KG1 (cell line): ENCODE measurements around the gene MT1A.

Experiments
- DNase-seq: peaks from one replicate; lab custom pipeline; 2025; lab: John Stamatoyannopoulos, UW

MT1A gene

GRCh38 chr16:56637814-56638750 lies at the start of gene MT1A:
Gene MT1A, plus strand, starts transcription at chr16:56638666. Its CDS starts 73 bp downstream, at chr16:56638739.
- DNase-seq: no peak

GRCh38 chr16:56588781-56589140 lies 49.7 kb upstream of the MT1A start:
- DNase-seq: no peak

GRCh38 chr16:56589141-56590039 lies 49.1 kb upstream of the MT1A start, which contains the start of gene MT3:
Gene MT3, plus strand, starts transcription at chr16:56589528. Its CDS starts 63 bp downstream, at chr16:56589591.
- DNase-seq: no peak

- no peak for DNase-seq
These were observed 46.9 kb upstream of the MT1A start for GRCh38 chr16:56591377-56592060.

- no peak for DNase-seq
These were observed 44.7 kb upstream of the MT1A start for GRCh38 chr16:56593573-56594291.

GRCh38 chr16:56594292-56594619 lies 44.2 kb upstream of the MT1A start:
- DNase-seq: no peak

- no peak for DNase-seq
These were observed 38.0 kb upstream of the MT1A start for GRCh38 chr16:56600398-56600999.

- no peak for DNase-seq
These were observed 37.1 kb upstream of the MT1A start for GRCh38 chr16:56601325-56601724.

- DNase-seq: no peak
These were observed 34.9 kb upstream of the MT1A start for GRCh38 chr16:56603589-56603988.

- no peak for DNase-seq
These were observed 33.5 kb upstream of the MT1A start for GRCh38 chr16:56604966-56605365.

- DNase-seq: no peak
These were observed 33.0 kb upstream of the MT1A start for GRCh38 chr16:56605475-56605874.

- no peak for DNase-seq
These were observed 32.4 kb upstream of the MT1A start for GRCh38 chr16:56606071-56606475.

- DNase-seq: no peak
These were observed 31.9 kb upstream of the MT1A start for GRCh38 chr16:56606476-56607108.

GRCh38 chr16:56607109-56607618 lies 31.3 kb upstream of the MT1A start:
- DNase-seq: no peak

- no peak for DNase-seq
These were observed 30.8 kb upstream of the MT1A start for GRCh38 chr16:56607675-56608042.

GRCh38 chr16:56608043-56608875 lies 30.2 kb upstream of the MT1A start, which contains the start of gene MT2A:
Gene MT2A, plus strand, starts transcription at chr16:56608584. Its CDS starts 72 bp downstream, at chr16:56608656.
- DNase-seq: peak; percentile 56

- DNase-seq: no peak
These were observed 29.5 kb upstream of the MT1A start for GRCh38 chr16:56608876-56609462.

- peak; percentile 70 for DNase-seq
These were observed 29.0 kb upstream of the MT1A start for GRCh38 chr16:56609463-56609921.
